ENCODE results near the gene HMGB2. TPM values are rescaled to one million over a fixed set of nuclear protein-coding genes. Genes with fewer than 3 reads are reported as not detected.

The HMGB2 gene
- total and polyA plus RNA-seq, 2 experiments from 2014 or later: 103 to 593 TPM

DNA sequence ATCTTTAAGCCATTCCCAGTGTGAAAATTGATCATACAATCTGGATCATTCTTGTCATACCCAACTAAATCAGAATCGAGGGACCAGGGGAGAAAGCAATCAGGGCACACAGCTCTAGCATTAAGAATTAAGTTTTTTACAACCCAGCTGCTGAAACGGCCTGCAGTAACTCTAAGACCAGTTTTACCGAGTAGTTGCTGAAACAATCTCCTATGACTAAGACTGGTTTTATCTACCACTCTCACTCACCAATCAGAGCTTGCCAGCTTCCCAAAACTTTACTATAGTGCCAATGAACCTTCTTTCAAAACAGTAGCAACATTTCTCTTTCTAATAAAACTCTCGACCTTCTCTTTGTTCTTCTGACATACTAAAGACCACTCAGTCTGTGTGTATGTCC is 33.8 kb upstream of the HMGB2 start (continued):
- no peak for TF ChIP-seq REST (IDR thresholded peaks at IDR 0.05; ENCODE audit: unreplicated experiment)
- TF ChIP-seq ZNF331 (CRISPR knock-in tag; IDR thresholded peaks at IDR 0.05; ENCODE audit: low read depth): no peak
- TF ChIP-seq CREB1 (CRISPR knock-in tag; IDR thresholded peaks at IDR 0.05; ENCODE audit: low read depth): no peak
- TF ChIP-seq ZNF114 (CRISPR knock-in tag; IDR thresholded peaks at IDR 0.05): no peak
- no peak for TF ChIP-seq NANOG (IDR thresholded peaks at IDR 0.05; ENCODE audit: borderline replicate concordance)
- no peak for TF ChIP-seq ZNF462 (CRISPR knock-in tag; IDR thresholded peaks at IDR 0.05)
- TF ChIP-seq JUNB (IDR thresholded peaks at IDR 0.05; ENCODE audit: unreplicated experiment): no peak

Data from GM23338 (cell line).